ENCODE results near the gene GALNT2. TPM values are rescaled to one million over a fixed set of nuclear protein-coding genes. Genes with fewer than 3 reads are reported as not detected.

The GALNT2 gene
- total and polyA plus RNA-seq, 2 of the 4 experiments (the other 2 are of a cell fraction), result 50.4 to 189 TPM

- Histone ChIP-seq H3K4me3 (ENCODE audit: insufficient read depth, low read depth, low read length) (no peak overlapping the region), H3K56ac (ENCODE audit: extremely low read depth, insufficient read depth, low read length) (no peak overlapping the region), H3K27me3 (ENCODE audit: control insufficient read depth, insufficient read depth, low read length) (no peaks in the 10 kb centered on the region), H2AFZ (replicated peaks; ENCODE audit: low read length, poor library complexity) (no peak overlapping the region), H4K5ac (ENCODE audit: low read depth, low read length) (no peak overlapping the region), H4K91ac (ENCODE audit: insufficient read depth, low read depth, low read length) (no peak overlapping the region), H3K4ac (ENCODE audit: low read depth, low read length) (no peak overlapping the region), H3K4me2 (ENCODE audit: low read depth, low read length) (no peak overlapping the region), H3K4me1 (ENCODE audit: control insufficient read depth, insufficient read depth, low read length) (peaks cover 26% of the 10 kb centered on the region), H2BK20ac (ENCODE audit: low read depth, low read length) (no peak overlapping the region), H4K20me1 (ENCODE audit: insufficient read depth, low read length) (peaks cover 63% of the 10 kb centered on the region), H3K23ac (ENCODE audit: low read depth, low read length) (no peak overlapping the region), H2BK5ac (ENCODE audit: low read depth, low read length, poor library complexity, severe bottlenecking) (no peak overlapping the region), H3K9ac (ENCODE audit: low read depth, low read length) (no peak overlapping the region), H2BK15ac (ENCODE audit: low read depth, low read length) (no peak overlapping the region), H4K8ac (ENCODE audit: low read depth in 2 of 2, low read length in 2 of 2) (no peak overlapping the region), H3K36me3 (ENCODE audit: control insufficient read depth, insufficient read depth, low read length) (peaks cover 9% of the 10 kb centered on the region), H3K9me1 (ENCODE audit: insufficient read depth, low read length) (peaks cover 25% of the 10 kb centered on the region), H3K18ac (ENCODE audit: low read depth, low read length) (no peak overlapping the region), H2AK9ac (replicated peaks; ENCODE audit: low read depth, low read length, poor library complexity) (no peak overlapping the region), H3K9me3 (ENCODE audit: control insufficient read depth, insufficient read depth, low read length) (no peaks in the 10 kb centered on the region), H3K27ac (ENCODE audit: insufficient read depth, low read length) (no peak overlapping the region), H3K14ac (replicated peaks; ENCODE audit: low read depth, low read length) (no peak overlapping the region), H2BK120ac (ENCODE audit: low read depth, low read length) (no peak overlapping the region), H3K79me1 (ENCODE audit: low read depth in 1 of 2, low read length in 2 of 2) (peaks cover 48 to 99% of the 10 kb centered on the region in 2 experiments), H2AK5ac (ENCODE audit: low read depth, low read length) (no peak overlapping the region)
- ATAC-seq (ENCODE audit: low read depth) (no peak), DNase-seq (no peak)
- dilution Hi-C loops (cut with HindIII; ENCODE audit: low sequenced_read_pairs, unreplicated experiment) (no loop called here), in situ Hi-C loops (cut with MboI; ENCODE audit: low sequenced_read_pairs) (no loop called here), intact Hi-C loops (cut with micrococcal nuclease) (no loop called here)
- POLR2A ChIA-PET (ENCODE audit: unreplicated experiment), result no interaction called here
- BruUV-seq (replicated peaks), result no TSS peak
- WGBS, 2 experiments (ENCODE audit: extremely low coverage in 2 of 2, insufficient read length in 1 of 2), result no CpG with 5 or more reads among the region's 4 CpGs
- CTCF ChIA-PET, result interaction anchor here (0.7 kb wide), 1 partner anchor 49 kb away, joined by 5 read pairs; no protein-coding TSS in a partner anchor
- TF ChIP-seq MAFK (IDR thresholded peaks at IDR 0.05; ENCODE audit: low read depth, low read length) (no peak), RAD21 (IDR thresholded peaks at IDR 0.05; ENCODE audit: low read length) (no peak), MAZ (IDR thresholded peaks at IDR 0.05; ENCODE audit: borderline replicate concordance, low read depth, low read length) (no peak), CHD1 (IDR thresholded peaks at IDR 0.05; ENCODE audit: low read depth, low read length) (no peak), ELK1 (IDR thresholded peaks at IDR 0.05; ENCODE audit: borderline replicate concordance, low read depth, low read length) (no peak), RCOR1 (IDR thresholded peaks at IDR 0.05; ENCODE audit: insufficient replicate concordance, low read length) (no peak), BHLHE40 (IDR thresholded peaks at IDR 0.05; ENCODE audit: low read depth, low read length) (no peak), RFX5 (IDR thresholded peaks at IDR 0.05; ENCODE audit: low read depth, low read length) (no peak), POLR2A (IDR thresholded peaks at IDR 0.05; ENCODE audit: low read depth, low read length) (no peak), FOS (IDR thresholded peaks at IDR 0.05; ENCODE audit: low read depth, low read length) (no peak), SMC3 (IDR thresholded peaks at IDR 0.05; ENCODE audit: low read depth, low read length) (no peak), MXI1 (IDR thresholded peaks at IDR 0.05; ENCODE audit: borderline replicate concordance, low read depth, low read length) (no peak)
- TF ChIP-seq, protein P1, sequence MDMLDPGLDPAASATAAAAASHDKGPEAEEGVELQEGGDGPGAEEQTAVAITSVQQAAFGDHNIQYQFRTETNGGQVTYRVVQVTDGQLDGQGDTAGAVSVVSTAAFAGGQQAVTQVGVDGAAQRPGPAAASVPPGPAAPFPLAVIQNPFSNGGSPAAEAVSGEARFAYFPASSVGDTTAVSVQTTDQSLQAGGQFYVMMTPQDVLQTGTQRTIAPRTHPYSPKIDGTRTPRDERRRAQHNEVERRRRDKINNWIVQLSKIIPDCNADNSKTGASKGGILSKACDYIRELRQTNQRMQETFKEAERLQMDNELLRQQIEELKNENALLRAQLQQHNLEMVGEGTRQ (IDR thresholded peaks at IDR 0.05; ENCODE audit: low read depth, low read length), result no peak
These were observed 54.9 kb downstream of the GALNT2 start for GRCh38 chr1:230121950-230122349.

Data from IMR-90 (cell line).